Ovary (tissue), 3 donors: ENCODE data around the gene OR4D9.

Experiments used
- CTCF ChIP-seq, 3 donors: fragments of 450-650 bp in 2 of 3; fragments of 200-600 bp in 1 of 3; IDR thresholded peaks; one replicate each; pipeline versions ENCODE4 v1.5.1 to v1.8.0; 2016 to 2022; ENCODE audit warnings: antibody characterized with exemption in 3 of 3, mild to moderate bottlenecking in 1 of 3
- POLR2A ChIP-seq: fragments of 450-650 bp; IDR thresholded peaks from one replicate; pipeline ENCODE4 v1.6.1; 2017; ENCODE audit warnings: antibody characterized with exemption, mild to moderate bottlenecking, moderate library complexity
- donor health status: DM: no; HTN: no; CAD: no.

DNA sequence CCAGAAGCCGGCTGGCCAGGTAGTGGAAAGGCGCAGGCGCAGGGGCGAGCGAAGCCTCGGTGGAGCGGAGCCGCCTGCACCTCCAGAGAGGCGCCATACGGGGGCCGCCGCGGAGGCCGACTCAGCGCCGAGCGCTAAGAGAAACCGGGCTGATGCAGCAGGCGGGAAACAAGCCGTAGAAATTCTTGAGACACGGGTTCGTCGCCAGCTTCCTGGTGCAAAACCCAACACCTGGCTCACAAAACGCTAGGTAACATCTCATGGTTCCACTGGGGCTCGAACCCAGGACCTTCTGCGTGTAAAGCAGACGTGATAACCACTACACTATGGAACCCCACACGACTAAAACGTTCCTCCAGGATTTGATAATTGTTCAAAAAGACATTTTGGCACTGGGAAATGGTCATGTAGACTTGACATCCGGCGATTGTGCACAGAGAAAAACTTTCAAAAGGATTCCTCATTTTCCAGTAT lies 39.1 kb downstream of the OR4D9 start:
- TF ChIP-seq POLR2A, result no peak
- TF ChIP-seq CTCF (IDR thresholded peaks at IDR 0.05), result peak in 2 of 3 donors; percentile 61 to 74
